NT2/D1 (cell line): Measurements from ENCODE around the gene KCNQ5.

Experiments used
- SUZ12 ChIP-seq: IDR thresholded peaks from 2 replicates; pipeline ENCODE4 v1.6.1; 2011; ENCODE audit not compliant: insufficient read length, insufficient read depth; ENCODE audit errors: extremely low read depth
- ZNF274 ChIP-seq: IDR thresholded peaks from 2 replicates; pipeline ENCODE4 v1.6.1; 2011; ENCODE audit warnings: mild to moderate bottlenecking, low read depth, low read length

GRCh38 chr6:72784071-72784470, 162.2 kb downstream of the KCNQ5 start:
- TF ChIP-seq ZNF274 = no peak
- TF ChIP-seq SUZ12 = no peak
